Smooth muscle cell (in vitro differentiated cells): ENCODE measurements around the gene TLK1. TPM values are rescaled to one million over a fixed set of nuclear protein-coding genes. Genes with fewer than 3 reads are reported as not detected.

ENCODE experiments used
- DNase-seq: peaks from one replicate; lab custom pipeline; 2025; ENCODE audit not compliant: unreplicated experiment; lab: John Stamatoyannopoulos, UW
- H2AFZ ChIP-seq: fragments of 200-600 bp; sonication (generic); 2 replicates; pipeline ENCODE4 v1.6.0; 2016; ENCODE audit warnings: antibody characterized with exemption, low read depth, mild to moderate bottlenecking
- H3F3A ChIP-seq: fragments of 200-600 bp; sonication (generic); 2 replicates; pipeline ENCODE4 v1.6.0; 2017; ENCODE audit warnings: antibody characterized with exemption, low read depth
- H3K27ac ChIP-seq: fragments of 200-600 bp; sonication (generic); 2 replicates; pipeline ENCODE4 v1.5.1; 2016; ENCODE audit warnings: low read depth, mild to moderate bottlenecking
- H3K27me3 ChIP-seq: fragments of 200-600 bp; sonication (generic); 2 replicates; pipeline ENCODE4 v1.6.1; 2016; ENCODE audit warnings: low read depth, mild to moderate bottlenecking
- H3K36me3 ChIP-seq: fragments of 200-600 bp; sonication (generic); 2 replicates; pipeline ENCODE4 v1.5.1; 2016; ENCODE audit warnings: low read depth
- H3K4me1 ChIP-seq: fragments of 200-600 bp; sonication (generic); 2 replicates; pipeline ENCODE4 v1.5.1; 2016; ENCODE audit warnings: low read depth
- H3K4me2 ChIP-seq: fragments of 200-600 bp; sonication (generic); 2 replicates; pipeline ENCODE4 v1.6.0; 2016; ENCODE audit warnings: mild to moderate bottlenecking
- H3K4me3 ChIP-seq: fragments of 200-600 bp; sonication (generic); 2 replicates; pipeline ENCODE4 v1.5.1; 2016; ENCODE audit warnings: mild to moderate bottlenecking
- H3K79me2 ChIP-seq: fragments of 200-600 bp; sonication (generic); 2 replicates; pipeline ENCODE4 v1.6.0; 2016; ENCODE audit warnings: low read depth, mild to moderate bottlenecking
- H3K9ac ChIP-seq: fragments of 200-600 bp; sonication (generic); 2 replicates; pipeline ENCODE4 v1.6.0; 2016; ENCODE audit warnings: low read depth
- H3K9me3 ChIP-seq: fragments of 200-600 bp; sonication (generic); replicated peaks from 2 replicates; pipeline ENCODE4 v1.5.1; 2016; ENCODE audit warnings: low read depth
- H4K20me1 ChIP-seq: fragments of 200-600 bp; sonication (generic); 2 replicates; pipeline ENCODE4 v1.6.0; 2016; ENCODE audit warnings: low read depth
- CTCF ChIP-seq: fragments of 200-600 bp; sonication (generic); IDR thresholded peaks from 2 replicates; pipeline ENCODE4 v1.5.1; 2017; ENCODE audit warnings: borderline replicate concordance, mild to moderate bottlenecking, antibody characterized with exemption; ENCODE audit not compliant: insufficient read depth, poor library complexity, severe bottlenecking
- WGBS: methylation state at CpG from one replicate; pipeline ENCODE4 v1.1.7; 2016; ENCODE audit warnings: low lambda C conversion rate; 5-methylcytosine and 5-hydroxymethylcytosine counted together
- polyA plus RNA-seq: library from polyadenylated mRNA; unstranded; fragments of >200 nt; fragmentation: Nextera tagmentation; extraction: Ambion mirVana; gene quantifications from 2 replicates; pipeline ENCODE4 v1.2.1, GENCODE V29; 2016
- total RNA-seq: library from RNA; depleted of rRNA; stranded (reverse); fragments of >200 nt; gene quantifications from 2 replicates; pipeline ENCODE4 v1.2.3, GENCODE V29; 2014

TLK1 gene
- total and polyA plus RNA-seq, 2 experiments from 2014 or later = 3.2 to 20.0 TPM

GRCh38 chr2:171042253-171042969 is 118.3 kb downstream of the TLK1 start:
- DNase-seq = no peak
- no peaks in the 10 kb centered on the region for H4K20me1 ChIP-seq
- no peaks in the 10 kb centered on the region for H3K27me3 ChIP-seq
- no peak overlapping the region for H2AFZ ChIP-seq
- H3F3A ChIP-seq = no peaks in the 10 kb centered on the region
- H3K79me2 ChIP-seq = no peaks in the 10 kb centered on the region
- H3K27ac ChIP-seq = no peak overlapping the region
- no peaks in the 10 kb centered on the region for H3K9me3 ChIP-seq
- no peak overlapping the region for H3K4me2 ChIP-seq
- H3K9ac ChIP-seq = no peak overlapping the region
- H3K4me1 ChIP-seq = peaks cover 14% of the 10 kb centered on the region
- no peak for TF ChIP-seq CTCF
- no peak overlapping the region for H3K4me3 ChIP-seq
- H3K36me3 ChIP-seq = peaks cover 7% of the 10 kb centered on the region
- 95% methylated on average over 1 of the region's 1 CpG for WGBS

- no peak overlapping the region for H3K9ac ChIP-seq
- H3F3A ChIP-seq = no peaks in the 10 kb centered on the region
- DNase-seq = no peak
- H3K4me1 ChIP-seq = no peaks in the 10 kb centered on the region
- WGBS = 93% methylated on average over 2 of the region's 2 CpGs
- no peak for TF ChIP-seq CTCF
- H4K20me1 ChIP-seq = no peaks in the 10 kb centered on the region
- no peak overlapping the region for H3K4me3 ChIP-seq
- H3K9me3 ChIP-seq = no peaks in the 10 kb centered on the region
- H3K79me2 ChIP-seq = no peaks in the 10 kb centered on the region
- H3K4me2 ChIP-seq = no peak overlapping the region
- no peak overlapping the region for H3K27ac ChIP-seq
- no peaks in the 10 kb centered on the region for H3K27me3 ChIP-seq
- H2AFZ ChIP-seq = no peak overlapping the region
- peaks cover 5% of the 10 kb centered on the region for H3K36me3 ChIP-seq
Measured at GRCh38 chr2:171036532-171036931, 124.2 kb downstream of the TLK1 start.

GRCh38 chr2:171034315-171034714 is 126.4 kb downstream of the TLK1 start:
- Histone ChIP-seq H2AFZ (no peak overlapping the region), H3K27me3 (no peaks in the 10 kb centered on the region), H3K4me1 (no peaks in the 10 kb centered on the region), H3F3A (no peaks in the 10 kb centered on the region), H3K36me3 (peaks cover 5% of the 10 kb centered on the region), H3K9ac (no peak overlapping the region), H3K79me2 (no peaks in the 10 kb centered on the region), H3K27ac (no peak overlapping the region), H3K9me3 (no peaks in the 10 kb centered on the region), H3K4me3 (no peak overlapping the region), H4K20me1 (no peaks in the 10 kb centered on the region), H3K4me2 (no peak overlapping the region)
- WGBS = 45% methylated on average over 2 of the region's 2 CpGs
- no peak for TF ChIP-seq CTCF
- no peak for DNase-seq

- Histone ChIP-seq H3F3A (no peaks in the 10 kb centered on the region), H2AFZ (no peak overlapping the region), H3K9ac (no peak overlapping the region), H3K4me1 (no peaks in the 10 kb centered on the region), H3K27ac (no peak overlapping the region), H3K9me3 (no peaks in the 10 kb centered on the region), H3K27me3 (no peaks in the 10 kb centered on the region), H4K20me1 (peaks cover 6% of the 10 kb centered on the region), H3K79me2 (no peaks in the 10 kb centered on the region), H3K4me2 (no peak overlapping the region), H3K4me3 (no peak overlapping the region), H3K36me3 (peaks cover 7% of the 10 kb centered on the region)
- DNase-seq = no peak
- 42% methylated on average over 3 of the region's 3 CpGs for WGBS
- TF ChIP-seq CTCF = no peak
Measured at GRCh38 chr2:171025214-171025613, 135.5 kb downstream of the TLK1 start.
